DND-41 (cell line): ENCODE data around the gene OR5H15.
"Not testable (repeated sequence)": the region's sequence is repeated elsewhere in the genome, so short reads cannot be mapped to it uniquely, and the experiment has no call there.

Experiments used
- ATAC-seq: fragments of 200-7000 bp; cut with Tn5 transposase; 3 replicates; pipeline ENCODE4 v1.9.1; 2021; ENCODE audit warnings: low read depth; ENCODE audit not compliant: insufficient read depth
- DNase-seq: peaks from one replicate; pipeline ENCODE4 v3.0.0-alpha.2; 2020
- H2AFZ ChIP-seq: 2 replicates; pipeline ENCODE4 v1.6.0; 2012; ENCODE audit warnings: low read depth, low read length
- H3K27ac ChIP-seq: 2 replicates; pipeline ENCODE4 v1.5.1; 2012; ENCODE audit warnings: low read length, inconsistent platforms
- H3K27me3 ChIP-seq: fragments of 200-600 bp; sonication (generic); 2 replicates; pipeline ENCODE4 v1.6.0; 2012; ENCODE audit warnings: low read length, mild to moderate bottlenecking, inconsistent platforms; ENCODE audit not compliant: insufficient read depth, poor library complexity
- H3K36me3 ChIP-seq: 2 replicates; pipeline ENCODE4 v1.5.1; 2012; ENCODE audit warnings: low read length, inconsistent platforms; ENCODE audit not compliant: insufficient read depth
- H3K4me1 ChIP-seq: 2 replicates; pipeline ENCODE4 v1.5.1; 2012; ENCODE audit warnings: mild to moderate bottlenecking, low read length; ENCODE audit not compliant: insufficient read depth
- H3K4me2 ChIP-seq: 2 replicates; pipeline ENCODE4 v1.6.0; 2012; ENCODE audit warnings: mild to moderate bottlenecking, moderate library complexity, low read length, inconsistent platforms; ENCODE audit not compliant: insufficient read depth
- H3K4me3 ChIP-seq, 2 experiments: fragments of 200-600 bp in 1 of 2; shearing (Covaris generic) in 1 of 2; 2 replicates each; pipeline ENCODE4 v1.5.1; 2012 to 2016; ENCODE audit warnings: inconsistent platforms in 2 of 2, low read length in 2 of 2, mild to moderate bottlenecking in 2 of 2, low read depth in 1 of 2, moderate library complexity in 1 of 2
- H3K79me2 ChIP-seq: 2 replicates; pipeline ENCODE4 v1.6.0; 2012; ENCODE audit warnings: low read length, inconsistent platforms; ENCODE audit not compliant: insufficient read depth
- H3K9ac ChIP-seq: 2 replicates; pipeline ENCODE4 v1.6.0; 2012; ENCODE audit warnings: low read depth, mild to moderate bottlenecking, inconsistent platforms, low read length, moderate library complexity
- H3K9me3 ChIP-seq: 2 replicates; pipeline ENCODE4 v1.5.1; 2012; ENCODE audit warnings: low read length, moderate library complexity, mild to moderate bottlenecking, inconsistent platforms; ENCODE audit not compliant: insufficient read depth, severe bottlenecking
- H4K20me1 ChIP-seq: 2 replicates; pipeline ENCODE4 v1.6.0; 2012; ENCODE audit warnings: low read length; ENCODE audit not compliant: insufficient read depth
- EZH2 ChIP-seq: IDR thresholded peaks from 3 replicates; pipeline ENCODE4 v1.6.1; 2012; ENCODE audit warnings: borderline replicate concordance, low read depth, mild to moderate bottlenecking, moderate library complexity, low read length, inconsistent platforms; ENCODE audit not compliant: severe bottlenecking
- TF ChIP-seq, protein P1 (sequence below): IDR thresholded peaks from 2 replicates; pipeline ENCODE4 v1.5.1; 2012; ENCODE audit warnings: borderline replicate concordance, low read length, moderate library complexity, mild to moderate bottlenecking; ENCODE audit not compliant: poor library complexity, severe bottlenecking; ENCODE audit errors: extremely low read depth

Gene OR5H15

DNA sequence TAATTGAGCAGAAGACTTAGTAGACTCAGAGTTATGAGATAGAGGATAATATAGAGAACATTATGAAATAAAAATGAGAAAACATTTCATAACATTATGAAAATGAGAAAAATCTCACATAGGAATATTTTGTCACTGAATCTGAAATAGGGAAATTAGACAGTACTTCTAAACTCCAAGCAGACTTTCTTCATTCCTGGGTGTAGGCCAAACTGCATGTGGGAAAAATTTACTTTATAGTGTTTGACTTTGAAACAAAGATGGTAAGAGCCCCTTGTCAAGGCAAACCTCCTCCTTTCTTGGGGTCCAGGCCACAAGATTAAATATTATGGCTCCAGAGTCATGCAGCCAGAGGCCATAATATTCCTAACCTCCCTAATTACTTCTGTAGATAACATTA is 26.0 kb upstream of the OR5H15 start:
- Histone ChIP-seq H3K4me3 (no peak overlapping the region), H3K79me2 (no peaks in the 10 kb centered on the region), H3K9ac (no peak overlapping the region), H4K20me1 (no peaks in the 10 kb centered on the region), H3K36me3 (no peaks in the 10 kb centered on the region), H3K4me1 (no peaks in the 10 kb centered on the region), H3K27ac (no peak overlapping the region), H3K4me2 (no peak overlapping the region), H3K9me3 (no peaks in the 10 kb centered on the region), H2AFZ (no peak overlapping the region), H3K27me3 (no peaks in the 10 kb centered on the region)
- DNase-seq (no peak), ATAC-seq (no peak)
- TF ChIP-seq, protein P1, sequence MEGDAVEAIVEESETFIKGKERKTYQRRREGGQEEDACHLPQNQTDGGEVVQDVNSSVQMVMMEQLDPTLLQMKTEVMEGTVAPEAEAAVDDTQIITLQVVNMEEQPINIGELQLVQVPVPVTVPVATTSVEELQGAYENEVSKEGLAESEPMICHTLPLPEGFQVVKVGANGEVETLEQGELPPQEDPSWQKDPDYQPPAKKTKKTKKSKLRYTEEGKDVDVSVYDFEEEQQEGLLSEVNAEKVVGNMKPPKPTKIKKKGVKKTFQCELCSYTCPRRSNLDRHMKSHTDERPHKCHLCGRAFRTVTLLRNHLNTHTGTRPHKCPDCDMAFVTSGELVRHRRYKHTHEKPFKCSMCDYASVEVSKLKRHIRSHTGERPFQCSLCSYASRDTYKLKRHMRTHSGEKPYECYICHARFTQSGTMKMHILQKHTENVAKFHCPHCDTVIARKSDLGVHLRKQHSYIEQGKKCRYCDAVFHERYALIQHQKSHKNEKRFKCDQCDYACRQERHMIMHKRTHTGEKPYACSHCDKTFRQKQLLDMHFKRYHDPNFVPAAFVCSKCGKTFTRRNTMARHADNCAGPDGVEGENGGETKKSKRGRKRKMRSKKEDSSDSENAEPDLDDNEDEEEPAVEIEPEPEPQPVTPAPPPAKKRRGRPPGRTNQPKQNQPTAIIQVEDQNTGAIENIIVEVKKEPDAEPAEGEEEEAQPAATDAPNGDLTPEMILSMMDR = no peak
- TF ChIP-seq EZH2 = no peak

DNA sequence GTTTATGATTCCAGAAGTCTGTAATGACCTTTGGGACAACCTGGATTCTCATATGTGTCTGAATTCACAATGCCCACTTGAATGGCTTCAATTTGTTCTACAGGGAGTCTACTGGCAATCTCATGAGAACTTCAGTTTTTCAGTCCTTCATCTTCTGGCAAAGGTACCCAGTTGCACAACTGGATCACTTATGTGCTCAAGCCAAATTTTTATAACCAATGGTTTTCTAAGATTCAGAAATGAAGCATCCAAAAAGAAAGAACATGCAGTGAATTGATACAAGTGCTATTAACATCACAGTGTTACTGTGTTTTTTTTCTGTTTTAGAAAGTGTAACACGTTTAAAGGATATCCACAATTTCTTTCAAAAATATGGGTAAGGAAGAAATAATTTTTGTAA is 19.3 kb upstream of the OR5H15 start, which contains the start of gene OR5H14:
TSS of gene OR5H14 (plus strand) at position 301 of the 400 bp plus-strand sequence. CDS start 1,907 bp downstream, outside the sequence.
- Histone ChIP-seq H3K36me3 (no peaks in the 10 kb centered on the region), H3K27ac (no peak within 1 kb of the TSS), H4K20me1 (no peaks in the 10 kb centered on the region), H2AFZ (no peak within 1 kb of the TSS), H3K9ac (no peak within 1 kb of the TSS), H3K79me2 (no peaks in the 10 kb centered on the region), H3K4me3 (no peak within 1 kb of the TSS), H3K27me3 (no peaks in the 10 kb centered on the region), H3K4me1 (no peaks in the 10 kb centered on the region), H3K4me2 (no peak within 1 kb of the TSS), H3K9me3 (no peaks in the 10 kb centered on the region)
- DNase-seq = no peak
- no peak for ATAC-seq
- TF ChIP-seq EZH2 = no peak
- TF ChIP-seq, protein P1 = no peak

DNA sequence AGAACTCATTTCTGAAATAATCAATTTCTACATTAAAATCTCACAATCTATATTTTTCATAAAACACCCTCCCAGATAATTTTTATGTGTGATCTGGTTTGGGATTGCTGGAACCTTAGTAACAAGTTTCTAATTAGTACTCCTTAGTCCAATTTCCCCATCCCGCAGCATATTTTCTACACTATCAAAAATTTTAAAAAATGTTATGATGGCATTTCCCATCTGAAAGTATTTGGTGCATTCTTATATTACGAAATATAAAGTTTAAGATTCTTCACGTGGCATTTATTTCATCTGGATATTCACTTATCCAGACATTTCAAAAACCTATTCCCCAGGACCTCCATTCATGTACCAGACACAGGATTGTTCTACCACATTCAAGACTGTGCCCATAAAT is 17.7 kb upstream of the OR5H15 start:
- Histone ChIP-seq H3K9ac (no peak overlapping the region), H3K4me3 (no peak overlapping the region), H3K27me3 (no peaks in the 10 kb centered on the region), H3K4me2 (no peak overlapping the region), H2AFZ (no peak overlapping the region), H3K79me2 (no peaks in the 10 kb centered on the region), H3K9me3 (no peaks in the 10 kb centered on the region), H3K4me1 (no peaks in the 10 kb centered on the region), H3K36me3 (no peaks in the 10 kb centered on the region), H4K20me1 (no peaks in the 10 kb centered on the region), H3K27ac (no peak overlapping the region)
- no peak for ATAC-seq
- TF ChIP-seq, protein P1 = no peak
- TF ChIP-seq EZH2 = no peak
- DNase-seq = no peak

DNA sequence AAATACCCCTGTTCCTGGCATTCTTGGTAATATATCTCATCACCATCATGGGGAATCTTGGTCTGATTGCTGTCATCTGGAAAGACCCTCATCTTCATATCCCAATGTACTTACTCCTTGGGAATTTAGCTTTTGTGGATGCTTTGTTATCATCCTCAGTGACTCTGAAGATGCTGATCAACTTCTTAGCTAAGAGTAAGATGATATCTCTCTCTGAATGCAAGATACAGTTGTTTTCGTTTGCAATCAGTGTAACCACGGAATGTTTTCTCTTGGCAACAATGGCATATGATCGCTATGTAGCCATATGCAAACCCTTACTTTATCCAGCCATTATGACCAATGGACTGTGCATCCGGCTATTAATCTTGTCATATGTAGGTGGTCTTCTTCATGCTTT is 17.0 kb upstream of the OR5H15 start:
- DNase-seq = not testable (repeated sequence)

More for the DNA sequence above, 17.0 kb upstream of the OR5H15 start:
- not testable (repeated sequence) for H3K4me1 ChIP-seq, ATAC-seq, H2AFZ ChIP-seq, H3K27me3 ChIP-seq, H3K4me3 ChIP-seq, H3K36me3 ChIP-seq, H3K9ac ChIP-seq, H3K4me2 ChIP-seq, H4K20me1 ChIP-seq, H3K9me3 ChIP-seq, H3K27ac ChIP-seq, H3K79me2 ChIP-seq
